Activated CD8-positive, alpha-beta T cell treated with anti-CD3 and anti-CD28 coated beads for 36 hours (primary cell): ENCODE measurements around the gene DCTN4. TPM values are rescaled to one million over a fixed set of nuclear protein-coding genes. Genes with fewer than 3 reads are reported as not detected.

Experiments used
- ATAC-seq: fragments of 200-7000 bp; cut with Tn5 transposase; one replicate; pipeline ENCODE4 v1.10.0; 2021; ENCODE audit warnings: mild to moderate bottlenecking, moderate library complexity
- CTCF ChIA-PET: fragments of 350-600 bp; sonication (Branson Sonifier 250); formaldehyde crosslinking; loops from one replicate; lab custom pipeline; 2021; ENCODE audit warnings: antibody characterized with exemption; lab: Charles Lee
- POLR2A ChIA-PET: fragments of 350-600 bp; sonication (Branson Sonifier 250); formaldehyde crosslinking; loops from one replicate; lab custom pipeline; 2021; ENCODE audit warnings: antibody characterized with exemption; lab: Charles Lee
- DNase-seq: peaks from one replicate; pipeline ENCODE4 v3.0.0-alpha.2; 2020
- H3K27ac Mint-ChIP-seq: one replicate; pipeline ENCODE4 v1.8.0; 2021; ENCODE audit warnings: mild to moderate bottlenecking, mixed read lengths
- H3K27me3 Mint-ChIP-seq: one replicate; pipeline ENCODE4 v1.8.0; 2021; ENCODE audit warnings: mixed read lengths
- H3K36me3 Mint-ChIP-seq: one replicate; pipeline ENCODE4 v1.8.0; 2021; ENCODE audit warnings: low read depth, mixed read lengths
- H3K4me1 Mint-ChIP-seq: one replicate; pipeline ENCODE4 v1.8.0; 2021; ENCODE audit warnings: low read depth, mixed read lengths
- H3K4me3 Mint-ChIP-seq: one replicate; pipeline ENCODE4 v1.8.0; 2021; ENCODE audit warnings: mild to moderate bottlenecking, moderate library complexity, mixed read lengths
- H3K9me3 Mint-ChIP-seq: one replicate; pipeline ENCODE4 v1.8.0; 2021; ENCODE audit warnings: mixed read lengths
- CTCF ChIP-seq: fragments of 200-600 bp; IDR thresholded peaks from one replicate; pipeline ENCODE4 v1.8.0; 2022; ENCODE audit warnings: antibody characterized with exemption, mild to moderate bottlenecking
- intact Hi-C: fragments of 100-400 bp; cut with micrococcal nuclease; formaldehyde crosslinking; loops from one replicate; pipeline ENCODE4 v1.10.0; 2022
- total RNA-seq, 2 experiments: library from RNA; stranded (reverse); gene quantifications; one replicate each; pipeline ENCODE4 v1.2.3, GENCODE V29; 2021

DCTN4 gene
- total RNA-seq, 2 experiments from 2014 or later = 30.1 to 35.5 TPM

GRCh38 chr5:150700594-150701377 is 58.0 kb downstream of the DCTN4 start, which contains the start of gene RBM22:
Gene RBM22 (minus strand): TSS chr5:150701062. CDS start chr5:150700985, 77 bp downstream.
- no peak within 1 kb of the TSS for H3K27ac Mint-ChIP-seq
- intact Hi-C loops = loop anchor here (5.0 kb wide), 1 partner anchor 82 kb away; no protein-coding TSS in a partner anchor
- H3K9me3 Mint-ChIP-seq = no peaks in the 10 kb centered on the region
- H3K36me3 Mint-ChIP-seq = peaks cover 22% of the 10 kb centered on the region
- ChIA-PET POLR2A (interaction anchor here (0.6 to 3.0 kb wide), 19 partner anchors 8 to 791 kb away, joined by 3 to 19 read pairs (median 4); partner anchors contain the start of genes DCTN4 and IRGM), CTCF (interaction anchor here (0.7 to 4.5 kb wide), 37 partner anchors 10 to 464 kb away, joined by 3 to 36 read pairs (median 4); partner anchors contain the start of genes DCTN4, IRGM, RPS14 and SMIM3)
- H3K4me3 Mint-ChIP-seq = no peak within 1 kb of the TSS
- peak; percentile 79 for TF ChIP-seq CTCF
- peak; percentile 96 for ATAC-seq
- H3K4me1 Mint-ChIP-seq = peaks cover 16% of the 10 kb centered on the region
- DNase-seq = peak; percentile 96
- H3K27me3 Mint-ChIP-seq = no peaks in the 10 kb centered on the region

GRCh38 chr5:150700246-150700593 is 58.6 kb downstream of the DCTN4 start:
- DNase-seq (no peak), ATAC-seq (peak; percentile 6)
- Mint-ChIP-seq H3K9me3 (no peaks in the 10 kb centered on the region), H3K36me3 (peaks cover 27% of the 10 kb centered on the region), H3K4me3 (no peak overlapping the region), H3K4me1 (peaks cover 16% of the 10 kb centered on the region), H3K27me3 (no peaks in the 10 kb centered on the region), H3K27ac (no peak overlapping the region)
- ChIA-PET CTCF (interaction anchor here (0.7 to 4.5 kb wide), 27 partner anchors 9 to 465 kb away, joined by 3 to 36 read pairs (median 5); partner anchors contain the start of genes DCTN4, IRGM, RPS14 and SMIM3), POLR2A (interaction anchor here (0.6 to 3.0 kb wide), 16 partner anchors 8 to 792 kb away, joined by 3 to 19 read pairs (median 4); partner anchors contain the start of gene IRGM)
- no peak for TF ChIP-seq CTCF
- intact Hi-C loops = loop anchor here (5.0 kb wide), 1 partner anchor 82 kb away; no protein-coding TSS in a partner anchor

- POLR2A ChIA-PET = interaction anchor here (1.0 kb wide), 1 partner anchor 88 kb away, joined by 3 read pairs; no protein-coding TSS in a partner anchor
- ATAC-seq (no peak), DNase-seq (no peak)
- Mint-ChIP-seq H3K27ac (no peak overlapping the region), H3K4me1 (peaks cover 13% of the 10 kb centered on the region), H3K27me3 (no peaks in the 10 kb centered on the region), H3K4me3 (no peak overlapping the region), H3K9me3 (no peaks in the 10 kb centered on the region), H3K36me3 (peaks cover 60% of the 10 kb centered on the region)
- intact Hi-C loops = no loop called here
- CTCF ChIA-PET = interaction anchor here (0.9 kb wide), 1 partner anchor 37 kb away, joined by 3 read pairs; no protein-coding TSS in a partner anchor
- no peak for TF ChIP-seq CTCF
These were observed 64.2 kb downstream of the DCTN4 start for GRCh38 chr5:150694612-150695011.

GRCh38 chr5:150692276-150692675 is 66.5 kb downstream of the DCTN4 start:
- Mint-ChIP-seq H3K4me3 (no peak overlapping the region), H3K27me3 (no peaks in the 10 kb centered on the region), H3K9me3 (no peaks in the 10 kb centered on the region), H3K4me1 (no peaks in the 10 kb centered on the region), H3K36me3 (peaks cover 50% of the 10 kb centered on the region), H3K27ac (peak overlapping the region; percentile 67)
- ChIA-PET POLR2A (interaction anchor here (1.0 to 2.3 kb wide), 2 partner anchors 8 to 12 kb away, joined by 3 to 11 read pairs; partner anchors contain the start of gene RBM22), CTCF (interaction anchor here (1.1 to 2.6 kb wide), 3 partner anchors 8 to 132 kb away, joined by 3 to 13 read pairs (median 3); partner anchors contain the start of gene RBM22)
- ATAC-seq (no peak), DNase-seq (no peak)
- no peak for TF ChIP-seq CTCF
- intact Hi-C loops = no loop called here
